ENCODE results near the gene TRMT2B. TPM values are rescaled to one million over a fixed set of nuclear protein-coding genes. Genes with fewer than 3 reads are reported as not detected.
A peak's percentile ranks its signal among the peaks of the same experiment; 100 is the strongest.
"Not testable (repeated sequence)": the region's sequence is repeated elsewhere in the genome, so short reads cannot be mapped to it uniquely, and the experiment has no call there.

TRMT2B gene
- total RNA-seq, 1 donor from 2014 or later: 15.7 TPM

DNA sequence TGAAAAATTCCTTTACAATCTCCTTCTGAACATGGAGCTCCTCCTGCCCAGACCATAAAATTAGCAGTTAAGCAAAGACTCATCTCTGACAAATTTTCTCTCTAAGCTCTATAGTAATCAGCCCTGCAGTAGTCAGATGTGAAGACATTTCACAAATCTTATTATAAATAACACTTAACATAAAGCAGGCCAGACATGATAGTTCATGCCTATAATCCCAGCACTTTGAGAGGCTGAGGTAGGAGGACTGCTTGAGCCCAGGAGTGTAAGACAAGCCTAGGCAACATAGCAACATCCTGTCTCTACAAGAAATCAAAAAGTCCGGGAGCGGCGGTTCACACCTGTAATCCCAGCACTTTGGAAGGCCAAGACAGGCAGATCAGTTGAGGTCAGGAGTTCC lies 29.9 kb downstream of the TRMT2B start:
- H3K9me3 Mint-ChIP-seq: no peaks in the 10 kb centered on the region
- H3K4me1 Mint-ChIP-seq: no peaks in the 10 kb centered on the region
- H3K36me3 Mint-ChIP-seq (ENCODE audit: low read depth): peaks cover 19% of the 10 kb centered on the region
- no peak overlapping the region for H3K4me3 Mint-ChIP-seq
- TF ChIP-seq, protein P1, sequence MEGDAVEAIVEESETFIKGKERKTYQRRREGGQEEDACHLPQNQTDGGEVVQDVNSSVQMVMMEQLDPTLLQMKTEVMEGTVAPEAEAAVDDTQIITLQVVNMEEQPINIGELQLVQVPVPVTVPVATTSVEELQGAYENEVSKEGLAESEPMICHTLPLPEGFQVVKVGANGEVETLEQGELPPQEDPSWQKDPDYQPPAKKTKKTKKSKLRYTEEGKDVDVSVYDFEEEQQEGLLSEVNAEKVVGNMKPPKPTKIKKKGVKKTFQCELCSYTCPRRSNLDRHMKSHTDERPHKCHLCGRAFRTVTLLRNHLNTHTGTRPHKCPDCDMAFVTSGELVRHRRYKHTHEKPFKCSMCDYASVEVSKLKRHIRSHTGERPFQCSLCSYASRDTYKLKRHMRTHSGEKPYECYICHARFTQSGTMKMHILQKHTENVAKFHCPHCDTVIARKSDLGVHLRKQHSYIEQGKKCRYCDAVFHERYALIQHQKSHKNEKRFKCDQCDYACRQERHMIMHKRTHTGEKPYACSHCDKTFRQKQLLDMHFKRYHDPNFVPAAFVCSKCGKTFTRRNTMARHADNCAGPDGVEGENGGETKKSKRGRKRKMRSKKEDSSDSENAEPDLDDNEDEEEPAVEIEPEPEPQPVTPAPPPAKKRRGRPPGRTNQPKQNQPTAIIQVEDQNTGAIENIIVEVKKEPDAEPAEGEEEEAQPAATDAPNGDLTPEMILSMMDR (conservative IDR thresholded peaks at IDR 0.05): no peak
- DNase-seq (ENCODE audit: low read depth, low spot score): no peak
- H3K27ac Mint-ChIP-seq (ENCODE audit: unreplicated experiment): no peak overlapping the region
- H3K27me3 Mint-ChIP-seq (ENCODE audit: low read depth): no peaks in the 10 kb centered on the region

DNA sequence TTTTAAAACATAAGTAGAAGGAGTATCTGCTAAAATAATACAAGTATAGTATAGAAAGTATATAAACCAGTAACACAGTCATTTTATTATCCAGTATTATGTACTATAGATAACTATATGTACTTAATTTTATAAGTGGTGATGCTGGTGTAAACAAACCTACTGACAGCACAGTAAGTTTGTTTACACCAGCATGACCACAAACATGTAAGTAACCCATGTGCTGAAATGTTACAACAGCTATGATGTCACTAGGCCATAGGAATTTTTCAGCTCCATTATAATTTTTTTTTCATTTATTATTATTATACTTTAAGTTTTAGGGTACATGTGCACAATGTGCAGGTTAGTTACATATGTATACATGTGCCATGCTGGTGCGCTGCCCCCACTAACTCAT lies 39.9 kb downstream of the TRMT2B start:
- H3K4me1 Mint-ChIP-seq; H3K27me3 Mint-ChIP-seq (ENCODE audit: low read depth); H3K27ac Mint-ChIP-seq (ENCODE audit: unreplicated experiment); H3K36me3 Mint-ChIP-seq (ENCODE audit: low read depth); DNase-seq (ENCODE audit: low read depth, low spot score); H3K4me3 Mint-ChIP-seq; H3K9me3 Mint-ChIP-seq: not testable (repeated sequence)

DNA sequence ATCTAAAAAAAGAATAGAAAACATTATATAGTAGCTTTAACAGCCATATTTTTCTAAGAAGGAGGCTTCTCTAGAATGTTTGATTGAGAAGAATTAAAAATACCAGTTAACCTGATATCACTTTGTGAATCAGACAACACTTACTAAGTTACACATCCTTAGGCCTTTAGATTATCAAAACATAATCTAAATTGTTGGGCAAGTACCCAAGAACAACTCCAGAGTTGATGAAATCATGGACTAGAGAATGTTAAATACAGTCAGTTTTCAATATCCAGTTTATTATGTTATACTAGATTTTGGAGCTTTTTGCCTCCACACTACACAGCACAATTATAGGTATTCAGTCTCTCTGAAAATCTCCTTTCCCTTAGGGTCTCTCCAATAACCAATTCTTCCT lies 42.8 kb downstream of the TRMT2B start:
- H3K27me3 Mint-ChIP-seq (ENCODE audit: low read depth): no peaks in the 10 kb centered on the region
- TF ChIP-seq, protein P1 (conservative IDR thresholded peaks at IDR 0.05): no peak

DNA sequence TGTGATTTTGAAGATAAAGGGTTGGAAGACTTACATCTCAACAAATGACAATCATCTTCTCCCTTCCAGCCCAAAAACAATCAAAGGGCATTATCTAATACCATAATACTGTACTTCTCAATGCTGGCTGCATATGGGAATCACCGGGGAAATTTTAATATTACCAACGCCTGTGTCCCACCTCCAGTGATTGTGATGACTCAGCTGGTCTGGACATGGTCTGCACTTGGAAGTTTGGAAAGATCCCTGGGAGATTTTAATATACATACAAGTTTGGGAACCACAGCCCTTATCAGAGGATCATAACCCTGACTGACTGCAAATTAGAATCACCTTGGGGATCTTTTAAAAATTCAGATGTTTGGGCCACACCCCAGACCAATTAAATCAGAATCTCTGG lies 52.5 kb downstream of the TRMT2B start:
- TF ChIP-seq, protein P1 (conservative IDR thresholded peaks at IDR 0.05): no peak
- DNase-seq (ENCODE audit: low read depth, low spot score): no peak
- H3K9me3 Mint-ChIP-seq: peaks cover 2% of the 10 kb centered on the region
- H3K4me1 Mint-ChIP-seq: no peaks in the 10 kb centered on the region
- H3K27ac Mint-ChIP-seq (ENCODE audit: unreplicated experiment): no peak overlapping the region
- H3K36me3 Mint-ChIP-seq (ENCODE audit: low read depth): peaks cover 4% of the 10 kb centered on the region
- no peaks in the 10 kb centered on the region for H3K27me3 Mint-ChIP-seq (ENCODE audit: low read depth)
- H3K4me3 Mint-ChIP-seq: no peak overlapping the region

More for the DNA sequence above, 42.8 kb downstream of the TRMT2B start:
- DNase-seq (ENCODE audit: low read depth, low spot score): no peak
- Mint-ChIP-seq H3K9me3 (no peaks in the 10 kb centered on the region), H3K4me1 (no peaks in the 10 kb centered on the region), H3K36me3 (ENCODE audit: low read depth) (peaks cover 8% of the 10 kb centered on the region), H3K4me3 (no peak overlapping the region), H3K27ac (ENCODE audit: unreplicated experiment) (no peak overlapping the region)

DNA sequence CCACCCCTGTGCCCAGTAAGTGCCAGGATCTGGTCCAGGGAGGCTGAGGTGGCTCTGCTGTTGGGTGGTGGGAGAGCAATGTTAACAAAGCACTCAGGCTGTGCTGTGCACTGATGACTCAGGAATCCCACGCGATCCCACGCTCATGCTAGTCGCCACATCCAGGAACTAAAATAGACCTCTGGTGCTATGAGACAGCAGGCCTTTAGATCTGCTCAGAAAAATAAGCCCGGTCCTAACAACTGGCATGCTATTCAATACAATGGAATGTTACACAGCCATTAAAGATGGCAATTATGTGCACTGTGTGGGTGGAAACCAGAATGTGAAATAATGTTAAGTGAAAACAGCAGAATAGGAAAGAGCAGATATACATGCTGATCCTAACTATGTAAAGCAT lies 56.4 kb downstream of the TRMT2B start:
- TF ChIP-seq, protein P1 (conservative IDR thresholded peaks at IDR 0.05): no peak
- no peak for DNase-seq (ENCODE audit: low read depth, low spot score)
- no peak overlapping the region for H3K27ac Mint-ChIP-seq (ENCODE audit: unreplicated experiment)
- peaks cover 4% of the 10 kb centered on the region for H3K36me3 Mint-ChIP-seq (ENCODE audit: low read depth)
- no peak overlapping the region for H3K4me3 Mint-ChIP-seq
- no peaks in the 10 kb centered on the region for H3K27me3 Mint-ChIP-seq (ENCODE audit: low read depth)
- no peaks in the 10 kb centered on the region for H3K4me1 Mint-ChIP-seq
- H3K9me3 Mint-ChIP-seq: peaks cover 2% of the 10 kb centered on the region

DNA sequence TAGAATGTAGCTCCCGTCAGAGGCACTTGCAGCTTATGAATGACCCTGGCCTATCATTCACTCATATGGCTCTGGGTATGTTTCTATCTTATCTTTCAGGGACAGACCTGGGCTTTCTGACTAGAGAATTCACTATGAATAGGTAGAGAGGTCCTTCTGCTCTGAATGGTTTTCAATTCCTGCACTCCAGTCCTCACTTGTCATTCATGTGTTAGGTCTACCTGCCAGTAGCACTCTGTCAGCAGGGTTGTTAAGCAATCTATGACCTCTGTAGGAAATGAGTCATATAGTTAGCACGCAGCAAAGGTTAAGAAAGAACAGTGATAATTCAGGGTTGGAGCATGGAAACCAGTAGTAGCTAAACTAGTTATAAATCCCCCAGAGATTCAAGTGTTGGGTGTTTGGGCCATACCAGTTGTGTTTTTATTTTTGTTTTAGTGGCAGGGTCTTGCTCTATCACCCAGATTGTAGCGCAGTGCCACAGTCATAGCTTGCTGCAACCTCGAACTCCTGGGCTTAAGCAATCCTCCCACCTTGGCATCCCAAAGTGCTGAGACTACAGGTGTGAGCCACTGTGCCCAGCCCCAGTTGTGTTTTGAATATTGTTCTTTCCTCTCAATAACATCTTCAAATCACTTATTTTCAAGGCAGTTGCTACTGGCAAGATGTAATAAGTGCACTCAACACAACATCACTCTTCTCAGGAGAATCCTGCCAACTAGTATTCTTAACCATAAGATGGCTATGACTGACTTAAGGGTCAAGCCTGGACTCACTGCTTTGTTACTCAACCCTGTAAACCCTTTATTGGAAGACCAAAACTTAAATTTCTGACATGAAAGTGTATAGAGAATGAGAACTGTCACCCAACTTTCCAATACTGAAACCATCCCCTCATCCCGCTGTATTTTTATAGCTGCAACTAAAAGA lies 57.3 kb downstream of the TRMT2B start:
- peak overlapping the region; percentile 9 for H3K27ac Mint-ChIP-seq (ENCODE audit: unreplicated experiment)
- H3K27me3 Mint-ChIP-seq (ENCODE audit: low read depth): no peaks in the 10 kb centered on the region
- no peak for DNase-seq (ENCODE audit: low read depth, low spot score)
- no peak overlapping the region for H3K4me3 Mint-ChIP-seq
- no peaks in the 10 kb centered on the region for H3K4me1 Mint-ChIP-seq
- peaks cover 4% of the 10 kb centered on the region for H3K36me3 Mint-ChIP-seq (ENCODE audit: low read depth)
- peaks cover 2% of the 10 kb centered on the region for H3K9me3 Mint-ChIP-seq
- TF ChIP-seq, protein P1 (conservative IDR thresholded peaks at IDR 0.05): no peak

Measured in neural crest cell (in vitro differentiated cells).